ENCODE results near the gene ZFAND3.

- TF ChIP-seq CTCF (conservative IDR thresholded peaks at IDR 0.05; ENCODE audit: low read length) = no peak
- no peak for TF ChIP-seq EZH2phosphoT487 (IDR thresholded peaks at IDR 0.05; ENCODE audit: borderline replicate concordance, low read depth, low read length)
These were observed 359.8 kb downstream of the ZFAND3 start for GRCh38 chr6:38179300-38179699.

Measured in OCI-LY7 (cell line).